Caco-2 (cell line): ENCODE data around the gene FAM83E. TPM values are rescaled to one million over a fixed set of nuclear protein-coding genes. Genes with fewer than 3 reads are reported as not detected.

ENCODE experiments used
- BruUV-seq: library from RNA; stranded (reverse); fragments of 400-500 nt; replicated peaks from 2 replicates; lab custom pipeline; 2021; lab: Mats Ljungman, UMichigan
- CTCF ChIA-PET: fragments of 300-600 bp; sonication (Branson Sonifier 250); formaldehyde crosslinking; loops from one replicate; lab custom pipeline; 2022; ENCODE audit warnings: antibody characterized with exemption; lab: Charles Lee
- POLR2A ChIA-PET: fragments of 300-600 bp; sonication (Branson Sonifier 250); formaldehyde crosslinking; loops from one replicate; lab custom pipeline; 2022; ENCODE audit warnings: antibody characterized with exemption; lab: Charles Lee
- DNase-seq, 2 experiments: peaks; one replicate each; pipeline versions ENCODE4 v3.0.0 to v3.0.0-alpha.2; 2020 to 2022
- H3K27me3 ChIP-seq: replicated peaks from 2 replicates; pipeline ENCODE4 v1.6.0; 2011; ENCODE audit warnings: low read length; ENCODE audit not compliant: control insufficient read depth, insufficient read depth
- H3K36me3 ChIP-seq: 2 replicates; pipeline ENCODE4 v1.5.1; 2011; ENCODE audit warnings: low read length; ENCODE audit not compliant: control insufficient read depth, insufficient read depth
- H3K4me1 ChIP-seq: fragments of 250-450 bp; sonication (Bioruptor Pico); 2 replicates; pipeline ENCODE4 v1.5.1; 2020; ENCODE audit warnings: mild to moderate bottlenecking
- H3K4me3 ChIP-seq: 2 replicates; pipeline ENCODE4 v1.5.1; 2011; ENCODE audit warnings: low read depth, mild to moderate bottlenecking, control low read depth, low read length
- H3K9me3 ChIP-seq: fragments of 250-450 bp; sonication (Bioruptor Pico); 2 replicates; pipeline ENCODE4 v1.5.1; 2020; ENCODE audit warnings: mild to moderate bottlenecking, moderate library complexity
- H3K27ac Mint-ChIP-seq: one replicate; pipeline ENCODE4 v1.8.0; 2022; ENCODE audit warnings: mixed read lengths; ENCODE audit not compliant: unreplicated experiment
- H3K27me3 Mint-ChIP-seq: one replicate; pipeline ENCODE4 v1.8.0; 2022; ENCODE audit warnings: mixed read lengths; ENCODE audit not compliant: insufficient read depth, unreplicated experiment
- H3K36me3 Mint-ChIP-seq: one replicate; pipeline ENCODE4 v1.8.0; 2022; ENCODE audit warnings: mild to moderate bottlenecking, mixed read lengths; ENCODE audit not compliant: insufficient read depth, unreplicated experiment
- H3K4me1 Mint-ChIP-seq: one replicate; pipeline ENCODE4 v1.8.0; 2022; ENCODE audit warnings: low read depth, mixed read lengths; ENCODE audit not compliant: unreplicated experiment
- H3K4me3 Mint-ChIP-seq: one replicate; pipeline ENCODE4 v1.8.0; 2022; ENCODE audit warnings: mild to moderate bottlenecking, moderate library complexity, mixed read lengths; ENCODE audit not compliant: unreplicated experiment
- H3K9me3 Mint-ChIP-seq: one replicate; pipeline ENCODE4 v1.8.0; 2022; ENCODE audit warnings: mixed read lengths; ENCODE audit not compliant: unreplicated experiment
- CTCF ChIP-seq, 2 experiments: fragments of 200-600 bp in 1 of 2; IDR thresholded peaks; 1 replicate in 1 of 2; 2 replicates in 1 of 2; pipeline versions ENCODE4 v1.5.1 to v1.8.0; 2011 to 2022; ENCODE audit warnings: antibody characterized with exemption in 1 of 2, control low read depth in 1 of 2, inconsistent platforms in 1 of 2, low read depth in 1 of 2, low read length in 1 of 2, mild to moderate bottlenecking in 1 of 2, moderate library complexity in 1 of 2; ENCODE audit not compliant: insufficient read depth in 1 of 2, severe bottlenecking in 1 of 2, unreplicated experiment in 1 of 2
- intact Hi-C: fragments of 100-400 bp; cut with micrococcal nuclease; formaldehyde crosslinking; loops from one replicate; pipeline ENCODE4 v1.10.0; 2022; ENCODE audit not compliant: unreplicated experiment
- total RNA-seq: library from RNA; stranded (reverse); gene quantifications from 2 replicates; pipeline ENCODE4 v1.2.3, GENCODE V29; 2022

FAM83E gene
- total RNA-seq, 1 experiment from 2014 or later = 6.8 TPM

DNA sequence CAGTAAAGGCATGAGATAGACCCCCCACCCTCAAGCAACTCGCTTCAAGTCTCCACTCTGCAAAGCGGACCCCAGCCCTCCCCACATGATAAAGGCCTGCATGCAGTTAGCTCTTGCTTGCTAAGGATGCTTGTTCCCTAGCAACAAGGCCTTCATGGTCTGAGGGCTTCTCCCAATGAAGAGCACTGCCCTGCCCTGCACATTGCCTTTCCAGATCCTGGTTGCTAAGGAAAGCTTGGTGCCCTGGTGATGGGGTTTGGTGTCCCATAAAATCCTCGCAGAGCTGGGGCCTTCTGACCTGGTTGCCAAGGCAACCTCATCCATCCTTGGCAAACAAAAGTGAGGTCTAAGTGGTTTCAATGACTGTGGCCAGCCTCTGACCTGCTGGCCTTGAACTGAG, 16.3 kb upstream of the FAM83E start:
- intact Hi-C loops = no loop called here
- POLR2A ChIA-PET = interaction anchor here (0.5 to 1.1 kb wide), 3 partner anchors 12 to 138 kb away, joined by 3 to 4 read pairs (median 3); partner anchors contain the start of genes RPL18 and SPHK2
- Mint-ChIP-seq H3K36me3 (peaks cover 87% of the 10 kb centered on the region), H3K9me3 (no peaks in the 10 kb centered on the region), H3K27me3 (no peaks in the 10 kb centered on the region), H3K27ac (peak overlapping the region; percentile 93), H3K4me1 (peaks cover 35% of the 10 kb centered on the region), H3K4me3 (peak overlapping the region; percentile 38)
- Histone ChIP-seq H3K9me3 (no peaks in the 10 kb centered on the region), H3K4me1 (peaks cover 62% of the 10 kb centered on the region), H3K27me3 (no peaks in the 10 kb centered on the region), H3K4me3 (no peak overlapping the region), H3K36me3 (0 out of 2 replicates have a peak, but pooled peaks cover 1% of the 10 kb centered on the region)
- peak in 1 of 2 experiments; percentile 43 for DNase-seq
- no peak for TF ChIP-seq CTCF (IDR thresholded peaks at IDR 0.05; ENCODE audit: insufficient read depth in 1 of 2, low read depth in 1 of 2, low read length in 1 of 2, severe bottlenecking in 1 of 2, unreplicated experiment in 1 of 2)
- CTCF ChIA-PET = no interaction called here
- no TSS peak for BruUV-seq

DNA sequence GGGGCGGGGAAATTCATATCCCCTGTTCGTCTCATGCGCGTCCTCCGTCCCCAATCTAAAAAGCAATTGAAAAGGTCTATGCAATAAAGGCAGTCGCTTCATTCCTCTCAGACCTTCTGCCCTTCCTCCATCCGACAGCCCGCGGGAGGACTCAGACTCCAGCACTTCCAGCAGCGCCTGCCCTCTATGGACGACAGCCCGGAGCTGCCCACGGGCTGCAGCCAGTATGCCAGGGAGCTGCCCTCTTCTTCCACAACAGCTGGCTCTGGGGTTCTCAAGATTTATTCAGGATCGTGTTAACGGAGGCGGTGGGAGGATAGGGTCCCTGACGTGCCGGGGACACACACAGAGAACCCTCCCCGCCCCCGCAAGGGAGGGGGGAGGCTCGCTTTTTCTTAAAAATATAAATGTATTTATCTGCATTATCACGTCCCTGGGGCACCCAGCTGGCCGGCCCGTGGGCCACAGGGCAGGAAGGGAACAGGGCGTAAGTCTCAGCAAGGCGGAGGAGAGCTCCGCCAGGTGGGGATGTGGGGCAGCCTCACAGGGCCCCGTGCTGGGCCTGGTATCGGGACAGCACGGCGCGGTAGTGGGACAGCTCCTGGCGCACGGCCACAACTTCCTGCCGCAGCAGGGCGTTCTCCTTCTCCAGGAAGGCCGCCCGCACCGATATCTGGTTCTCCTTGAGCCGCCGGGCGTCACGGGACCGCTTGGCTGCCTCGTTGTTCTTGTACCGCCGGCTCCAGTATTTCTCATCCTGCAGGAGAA, 15.6 kb upstream of the FAM83E start:
- no peaks in the 10 kb centered on the region for H3K9me3 ChIP-seq

More for the DNA sequence above, 15.6 kb upstream of the FAM83E start:
- Mint-ChIP-seq H3K27ac (peak overlapping the region; percentile 93), H3K9me3 (no peaks in the 10 kb centered on the region), H3K4me3 (peak overlapping the region; percentile 38), H3K27me3 (no peaks in the 10 kb centered on the region), H3K4me1 (peaks cover 31% of the 10 kb centered on the region), H3K36me3 (peaks cover 95% of the 10 kb centered on the region)
- CTCF ChIA-PET = no interaction called here
- POLR2A ChIA-PET = interaction anchor here (0.6 to 1.1 kb wide), 2 partner anchors 15 to 137 kb away, joined by 3 to 5 read pairs; partner anchors contain the start of gene CA11
- no TSS peak for BruUV-seq
- intact Hi-C loops = no loop called here
- Histone ChIP-seq H3K4me1 (peaks cover 69% of the 10 kb centered on the region), H3K4me3 (no peak overlapping the region), H3K36me3 (peaks cover 1% of the 10 kb centered on the region; the same call in 1 of the 2 replicates), H3K27me3 (no peaks in the 10 kb centered on the region)
- DNase-seq = peak in 1 of 2 experiments; percentile 46
- no peak for TF ChIP-seq CTCF (IDR thresholded peaks at IDR 0.05; ENCODE audit: insufficient read depth in 1 of 2, low read depth in 1 of 2, low read length in 1 of 2, severe bottlenecking in 1 of 2, unreplicated experiment in 1 of 2)
